Measurements from ENCODE around the gene SFT2D2.
A peak's percentile ranks its signal among the peaks of the same experiment; 100 is the strongest.
"Not testable (repeated sequence)": the region's sequence is repeated elsewhere in the genome, so short reads cannot be mapped to it uniquely, and the experiment has no call there.

The SFT2D2 gene

DNA sequence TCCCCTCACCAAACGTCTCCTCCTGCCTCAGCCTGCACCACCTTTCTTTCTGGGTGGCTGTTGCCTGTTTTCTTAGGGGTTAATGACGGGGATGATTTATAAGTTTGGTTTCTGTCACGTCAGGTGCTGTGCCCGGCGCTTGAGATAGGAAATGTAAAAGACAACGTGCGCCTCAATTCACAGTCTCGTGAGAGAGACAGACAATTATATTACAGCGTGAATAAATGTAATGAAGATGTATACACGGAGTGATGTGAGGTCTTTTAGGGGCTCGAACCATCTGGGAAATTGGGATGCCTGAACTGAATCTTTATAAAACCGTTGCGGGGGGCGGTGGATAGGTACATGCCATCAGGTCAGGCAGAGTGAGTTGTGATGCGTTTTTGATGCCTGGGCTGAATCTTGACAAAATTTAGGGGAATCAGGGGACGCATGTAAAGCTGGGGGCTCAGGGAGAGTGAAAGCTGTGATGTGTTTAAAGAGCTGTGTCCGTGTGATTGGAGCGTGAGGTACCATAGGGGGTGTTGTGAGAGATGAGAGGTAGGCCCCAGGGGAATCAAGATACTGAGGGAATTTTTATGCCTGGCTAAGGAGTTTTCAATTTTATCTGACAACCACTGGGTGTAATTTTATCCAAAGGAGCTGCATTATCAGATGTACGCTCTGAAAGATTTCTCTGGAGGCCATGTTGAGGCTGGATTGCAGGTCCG, 46.2 kb upstream of the SFT2D2 start:
- H3K4me2 ChIP-seq (ENCODE audit: low read length, poor library complexity, severe bottlenecking), result peak overlapping the region; percentile 69
- H3K9me3 ChIP-seq (ENCODE audit: control insufficient read depth, low read length), result no peaks in the 10 kb centered on the region
- H2BK12ac ChIP-seq (ENCODE audit: low read length in 2 of 2), result peak overlapping the region in 1 of 2 experiments; percentile 61
- H3K27ac ChIP-seq (ENCODE audit: low read length, poor library complexity, severe bottlenecking), result peak overlapping the region; percentile 88
- no peak overlapping the region for H4K91ac ChIP-seq (ENCODE audit: low read length)
- H3K27me3 ChIP-seq (ENCODE audit: control insufficient read depth in 1 of 2, insufficient read depth in 1 of 2, low read length in 2 of 2), result no peaks in the 10 kb centered on the region
- peak overlapping the region in 1 of 2 experiments; percentile 29 for H3K4ac ChIP-seq (ENCODE audit: low read depth in 1 of 2, low read length in 2 of 2)
- peak overlapping the region; percentile 37 to 92 for H3K18ac ChIP-seq (ENCODE audit: low read depth in 1 of 2, low read length in 2 of 2)
- peak overlapping the region; percentile 29 for H4K8ac ChIP-seq (ENCODE audit: low read length)
- H2AFZ ChIP-seq (ENCODE audit: low read depth, low read length), result no peak overlapping the region
- H2BK120ac ChIP-seq (ENCODE audit: low read depth, low read length), result no peak overlapping the region
- WGBS, result 14% methylated on average over 19 of the region's 20 CpGs
- peak; percentile 52 for DNase-seq
- peak overlapping the region; percentile 79 to 91 for H3K4me3 ChIP-seq (ENCODE audit: insufficient read depth in 1 of 2, low read depth in 1 of 2, low read length in 2 of 2)
- no peak overlapping the region for H2BK15ac ChIP-seq (ENCODE audit: low read depth, poor library complexity, severe bottlenecking)
- peak overlapping the region; percentile 93 for H3K9ac ChIP-seq (ENCODE audit: low read length)
- no peak overlapping the region for H2BK5ac ChIP-seq (ENCODE audit: low read depth, low read length, poor library complexity, severe bottlenecking)
- H2AK5ac ChIP-seq (ENCODE audit: low read length, severe bottlenecking), result no peak overlapping the region
- H3K79me1 ChIP-seq (replicated peaks; ENCODE audit: low read length, poor library complexity, severe bottlenecking), result peaks cover 3% of the 10 kb centered on the region
- peaks cover 0 to 10% of the 10 kb centered on the region in 2 experiments for H3K36me3 ChIP-seq (ENCODE audit: control insufficient read depth in 1 of 2, insufficient read depth in 2 of 2, low read depth in 1 of 2, low read length in 2 of 2)
- H3K14ac ChIP-seq (ENCODE audit: low read length in 2 of 2), result no peak overlapping the region
- H3K4me1 ChIP-seq (ENCODE audit: control insufficient read depth, insufficient read depth, low read depth, low read length), result peaks cover 2% of the 10 kb centered on the region
- no peak overlapping the region for H3K23ac ChIP-seq (ENCODE audit: low read length in 2 of 2)

DNA sequence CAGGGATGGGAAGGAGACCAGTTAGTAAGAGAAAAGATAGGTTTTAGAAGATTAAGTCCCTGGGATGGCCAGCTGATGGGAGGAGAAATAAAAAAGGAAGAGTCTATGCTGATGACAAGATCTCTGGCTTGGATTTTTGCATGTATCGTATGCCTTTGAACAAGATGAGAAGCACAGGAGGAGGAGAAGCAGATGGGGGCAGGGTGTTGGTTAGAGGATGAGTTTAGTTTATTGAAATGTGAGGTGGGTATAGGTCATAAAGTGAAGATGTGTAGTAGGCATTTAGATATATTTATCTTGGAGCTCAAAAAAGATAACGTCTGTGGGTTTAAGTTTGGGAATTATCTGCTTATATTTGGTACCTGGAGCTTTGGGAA, 45.7 kb upstream of the SFT2D2 start:
- Histone ChIP-seq H2BK12ac (ENCODE audit: low read length in 2 of 2) (no peak overlapping the region), H3K79me1 (replicated peaks; ENCODE audit: low read length, poor library complexity, severe bottlenecking) (peaks cover 3% of the 10 kb centered on the region), H4K8ac (ENCODE audit: low read length) (no peak overlapping the region), H4K91ac (ENCODE audit: low read length) (no peak overlapping the region), H3K4me2 (ENCODE audit: low read length, poor library complexity, severe bottlenecking) (peak overlapping the region; percentile 69), H3K27me3 (ENCODE audit: control insufficient read depth in 1 of 2, insufficient read depth in 1 of 2, low read length in 2 of 2) (no peaks in the 10 kb centered on the region), H3K14ac (ENCODE audit: low read length in 2 of 2) (no peak overlapping the region), H2BK5ac (ENCODE audit: low read depth, low read length, poor library complexity, severe bottlenecking) (no peak overlapping the region), H2BK120ac (ENCODE audit: low read depth, low read length) (no peak overlapping the region), H3K4me3 (ENCODE audit: insufficient read depth in 1 of 2, low read depth in 1 of 2, low read length in 2 of 2) (peak overlapping the region in 1 of 2 experiments; percentile 91), H3K9me3 (ENCODE audit: control insufficient read depth, low read length) (no peaks in the 10 kb centered on the region), H2AK5ac (ENCODE audit: low read length, severe bottlenecking) (no peak overlapping the region), H3K23ac (ENCODE audit: low read length in 2 of 2) (no peak overlapping the region), H3K4me1 (ENCODE audit: control insufficient read depth, insufficient read depth, low read depth, low read length) (peaks cover 2% of the 10 kb centered on the region), H2AFZ (ENCODE audit: low read depth, low read length) (no peak overlapping the region), H2BK15ac (ENCODE audit: low read depth, poor library complexity, severe bottlenecking) (no peak overlapping the region), H3K18ac (ENCODE audit: low read depth in 1 of 2, low read length in 2 of 2) (no peak overlapping the region), H3K36me3 (ENCODE audit: control insufficient read depth in 1 of 2, insufficient read depth in 2 of 2, low read depth in 1 of 2, low read length in 2 of 2) (peaks cover 0 to 15% of the 10 kb centered on the region in 2 experiments), H3K27ac (ENCODE audit: low read length, poor library complexity, severe bottlenecking) (no peak overlapping the region), H3K4ac (ENCODE audit: low read depth in 1 of 2, low read length in 2 of 2) (no peak overlapping the region), H3K9ac (ENCODE audit: low read length) (peak overlapping the region; percentile 93)
- DNase-seq, result no peak
- 63% methylated on average over 2 of the region's 2 CpGs for WGBS

DNA sequence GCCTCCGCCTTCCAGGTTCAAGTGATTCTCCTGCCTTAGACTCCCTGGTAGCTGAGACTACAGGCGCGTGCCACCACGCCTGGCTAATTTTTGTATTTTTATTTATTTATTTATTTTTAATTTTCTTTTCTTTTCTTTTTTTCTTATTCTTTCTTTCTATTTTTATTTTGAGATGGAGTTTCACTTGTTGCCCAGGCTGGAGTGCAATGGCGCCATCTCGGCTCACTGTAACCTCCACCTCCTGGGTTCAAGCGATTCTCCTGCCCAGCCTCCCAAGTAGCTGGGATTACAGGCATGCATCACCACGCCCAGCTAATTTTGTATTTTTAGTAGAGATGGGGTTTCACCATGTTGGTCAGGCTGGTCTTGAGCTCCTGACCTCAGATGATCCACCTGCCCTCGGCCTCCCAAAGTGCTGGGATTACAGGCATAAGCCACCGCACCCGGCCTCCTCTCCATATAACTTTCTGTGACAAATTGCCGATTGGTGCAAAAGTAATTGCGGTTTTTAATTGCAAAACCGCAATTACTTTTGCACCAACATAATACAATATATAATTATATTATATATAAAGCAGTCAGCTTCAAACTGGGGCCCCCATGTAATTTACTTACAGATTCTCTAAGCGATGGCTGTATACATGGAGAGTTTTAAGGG, 44.6 kb upstream of the SFT2D2 start:
- not testable (repeated sequence) for H2BK15ac ChIP-seq (ENCODE audit: low read depth, poor library complexity, severe bottlenecking); H3K4me3 ChIP-seq (ENCODE audit: insufficient read depth in 1 of 2, low read depth in 1 of 2, low read length in 2 of 2); H3K9me3 ChIP-seq (ENCODE audit: control insufficient read depth, low read length); H3K4me2 ChIP-seq (ENCODE audit: low read length, poor library complexity, severe bottlenecking); H2BK5ac ChIP-seq (ENCODE audit: low read depth, low read length, poor library complexity, severe bottlenecking); H3K4me1 ChIP-seq (ENCODE audit: control insufficient read depth, insufficient read depth, low read depth, low read length); H3K9ac ChIP-seq (ENCODE audit: low read length); H2AFZ ChIP-seq (ENCODE audit: low read depth, low read length); H3K27me3 ChIP-seq (ENCODE audit: control insufficient read depth in 1 of 2, insufficient read depth in 1 of 2, low read length in 2 of 2); H3K79me1 ChIP-seq (replicated peaks; ENCODE audit: low read length, poor library complexity, severe bottlenecking); H4K91ac ChIP-seq (ENCODE audit: low read length); H2BK120ac ChIP-seq (ENCODE audit: low read depth, low read length); H3K4ac ChIP-seq (ENCODE audit: low read depth in 1 of 2, low read length in 2 of 2); DNase-seq; H2AK5ac ChIP-seq (ENCODE audit: low read length, severe bottlenecking); H2BK12ac ChIP-seq (ENCODE audit: low read length in 2 of 2); H3K27ac ChIP-seq (ENCODE audit: low read length, poor library complexity, severe bottlenecking); H3K18ac ChIP-seq (ENCODE audit: low read depth in 1 of 2, low read length in 2 of 2); H3K14ac ChIP-seq (ENCODE audit: low read length in 2 of 2); H3K23ac ChIP-seq (ENCODE audit: low read length in 2 of 2); H4K8ac ChIP-seq (ENCODE audit: low read length)
- H3K36me3 ChIP-seq (ENCODE audit: control insufficient read depth in 1 of 2, insufficient read depth in 2 of 2, low read depth in 1 of 2, low read length in 2 of 2), result peaks cover 0 to 16% of the 10 kb centered on the region in 2 experiments
- 96% methylated on average over 8 of the region's 15 CpGs for WGBS

DNA sequence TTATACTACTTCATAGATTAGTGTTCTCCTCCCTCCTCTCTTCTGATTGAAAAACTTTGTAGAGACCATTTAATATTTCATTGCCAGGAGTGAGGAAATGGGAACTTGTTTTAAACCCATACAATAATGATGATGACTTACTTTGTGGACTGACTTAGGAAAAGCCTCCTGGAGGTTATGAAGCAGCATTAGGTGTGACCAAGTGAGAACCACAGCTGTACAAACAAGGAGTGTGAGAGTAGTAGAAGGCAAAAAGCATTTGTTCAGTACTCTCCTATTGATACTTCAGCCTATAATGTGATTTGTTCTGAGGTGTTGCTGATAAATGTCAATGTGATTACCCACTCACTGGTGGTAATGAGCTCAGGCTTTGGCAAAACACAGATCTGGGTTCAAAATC, 38.6 kb upstream of the SFT2D2 start:
- Histone ChIP-seq H3K9me3 (ENCODE audit: control insufficient read depth, low read length) (no peaks in the 10 kb centered on the region), H2AK5ac (ENCODE audit: low read length, severe bottlenecking) (no peak overlapping the region), H3K27me3 (ENCODE audit: control insufficient read depth in 1 of 2, insufficient read depth in 1 of 2, low read length in 2 of 2) (no peaks in the 10 kb centered on the region), H2BK12ac (ENCODE audit: low read length in 2 of 2) (no peak overlapping the region), H3K23ac (ENCODE audit: low read length in 2 of 2) (no peak overlapping the region), H3K14ac (ENCODE audit: low read length in 2 of 2) (no peak overlapping the region), H4K91ac (ENCODE audit: low read length) (no peak overlapping the region), H3K18ac (ENCODE audit: low read depth in 1 of 2, low read length in 2 of 2) (no peak overlapping the region), H3K36me3 (ENCODE audit: control insufficient read depth in 1 of 2, insufficient read depth in 2 of 2, low read depth in 1 of 2, low read length in 2 of 2) (peaks cover 12 to 71% of the 10 kb centered on the region in 2 experiments), H2BK15ac (ENCODE audit: low read depth, poor library complexity, severe bottlenecking) (no peak overlapping the region), H4K8ac (ENCODE audit: low read length) (no peak overlapping the region), H3K4ac (ENCODE audit: low read depth in 1 of 2, low read length in 2 of 2) (no peak overlapping the region), H3K9ac (ENCODE audit: low read length) (no peak overlapping the region), H2BK5ac (ENCODE audit: low read depth, low read length, poor library complexity, severe bottlenecking) (no peak overlapping the region), H3K4me1 (ENCODE audit: control insufficient read depth, insufficient read depth, low read depth, low read length) (peaks cover 2% of the 10 kb centered on the region), H2BK120ac (ENCODE audit: low read depth, low read length) (no peak overlapping the region), H3K4me2 (ENCODE audit: low read length, poor library complexity, severe bottlenecking) (no peak overlapping the region), H2AFZ (ENCODE audit: low read depth, low read length) (no peak overlapping the region), H3K79me1 (replicated peaks; ENCODE audit: low read length, poor library complexity, severe bottlenecking) (peaks cover 24% of the 10 kb centered on the region), H3K27ac (ENCODE audit: low read length, poor library complexity, severe bottlenecking) (no peak overlapping the region), H3K4me3 (ENCODE audit: insufficient read depth in 1 of 2, low read depth in 1 of 2, low read length in 2 of 2) (no peak overlapping the region)
- DNase-seq, result no peak

Data from mesenchymal stem cell (in vitro differentiated cells and primary cell).